EL (cell line): ENCODE results near the gene CYB5R2.

Experiments
- DNase-seq: peaks from one replicate; pipeline ENCODE4 v3.0.0-alpha.2; 2016

The CYB5R2 gene

GRCh38 chr11:7672960-7673723 lies at the start of gene CYB5R2:
CYB5R2 (minus strand) TSS chr11:7673500; CDS start chr11:7672825, 675 bp downstream.
- DNase-seq = peak; percentile 79

DNA sequence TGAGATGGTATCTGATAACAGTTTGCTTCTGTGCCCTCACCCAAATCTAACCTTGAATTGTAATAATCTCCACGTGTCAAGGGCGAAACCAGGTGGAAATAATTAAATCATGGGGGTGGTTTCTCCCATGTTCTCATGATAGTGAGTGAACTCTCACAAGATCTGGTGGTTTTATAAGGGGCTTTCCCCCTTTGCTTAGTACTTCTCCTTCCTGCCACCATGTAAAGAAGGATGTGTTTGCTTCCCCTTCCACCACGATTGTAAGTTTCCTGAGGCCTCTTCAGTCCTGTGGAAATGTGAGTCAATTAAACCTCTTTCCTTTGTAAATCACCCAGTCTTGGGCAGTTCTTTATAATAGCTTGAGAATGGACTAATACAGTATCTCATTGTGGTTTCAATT lies 41.5 kb upstream of the CYB5R2 start:
- no peak for DNase-seq

- DNase-seq = no peak
These were observed 33.1 kb upstream of the CYB5R2 start, which contains the start of gene OVCH2 for GRCh38 chr11:7706377-7706776. OVCH2 (minus strand) TSS chr11:7706477; CDS start chr11:7706394, 83 bp downstream.

- DNase-seq = no peak
These were observed 30.4 kb upstream of the CYB5R2 start for GRCh38 chr11:7703740-7704139.

- DNase-seq = no peak
These were observed 23.1 kb upstream of the CYB5R2 start for GRCh38 chr11:7696424-7696823.

- DNase-seq = no peak
These were observed 20.9 kb upstream of the CYB5R2 start for GRCh38 chr11:7694235-7694634.

GRCh38 chr11:7692426-7692825 lies 19.1 kb upstream of the CYB5R2 start:
- no peak for DNase-seq

GRCh38 chr11:7691759-7692350 lies 18.6 kb upstream of the CYB5R2 start:
- DNase-seq = no peak

GRCh38 chr11:7690648-7691047 lies 17.3 kb upstream of the CYB5R2 start:
- no peak for DNase-seq

DNA sequence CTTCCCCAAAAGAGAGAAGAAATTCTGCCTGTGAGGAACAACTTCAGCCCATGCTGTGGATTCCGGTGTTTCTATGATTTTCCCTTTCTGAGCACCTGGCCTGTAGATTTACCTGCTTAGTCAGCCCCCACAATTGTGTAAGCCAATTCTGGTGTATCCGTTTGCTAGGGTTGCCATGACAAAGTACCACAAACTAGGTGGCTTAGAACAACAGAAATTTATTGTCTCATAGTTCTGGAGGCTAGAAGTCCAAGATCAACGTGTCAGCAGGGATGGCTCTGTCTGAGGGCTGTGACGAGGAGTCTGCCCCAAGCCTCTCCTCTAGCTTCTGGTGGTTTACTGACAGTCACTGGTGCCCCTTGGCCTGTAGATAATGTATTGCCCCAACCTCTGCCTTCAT lies 15.9 kb upstream of the CYB5R2 start:
- no peak for DNase-seq

DNA sequence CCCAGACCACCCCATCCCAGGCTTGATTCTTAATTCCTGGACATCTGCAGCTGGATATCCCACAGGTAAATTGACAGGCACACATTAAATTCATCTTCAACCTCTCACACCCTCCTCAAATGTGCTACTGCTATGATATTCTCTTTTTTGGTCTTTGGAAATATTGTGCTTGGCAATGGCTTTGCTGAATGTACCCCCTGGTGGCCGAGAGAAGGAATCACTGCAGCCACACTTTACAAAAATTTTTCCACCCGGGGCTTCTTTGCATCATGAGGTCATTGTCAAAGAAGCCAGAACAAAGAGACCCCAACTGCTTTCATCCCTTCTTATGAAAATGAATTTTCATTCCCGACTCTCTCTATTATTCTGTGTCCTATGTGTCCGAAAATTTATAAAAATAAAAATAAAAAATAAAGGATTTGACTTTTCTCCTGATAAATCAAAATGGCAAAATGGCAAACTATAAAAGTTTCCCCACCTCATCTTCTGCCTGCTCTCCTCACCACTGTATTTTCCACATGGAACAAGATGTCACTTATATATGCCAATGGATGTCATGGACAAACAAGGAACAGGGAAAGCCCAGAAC lies 15.0 kb upstream of the CYB5R2 start:
- DNase-seq = peak; percentile 43

DNA sequence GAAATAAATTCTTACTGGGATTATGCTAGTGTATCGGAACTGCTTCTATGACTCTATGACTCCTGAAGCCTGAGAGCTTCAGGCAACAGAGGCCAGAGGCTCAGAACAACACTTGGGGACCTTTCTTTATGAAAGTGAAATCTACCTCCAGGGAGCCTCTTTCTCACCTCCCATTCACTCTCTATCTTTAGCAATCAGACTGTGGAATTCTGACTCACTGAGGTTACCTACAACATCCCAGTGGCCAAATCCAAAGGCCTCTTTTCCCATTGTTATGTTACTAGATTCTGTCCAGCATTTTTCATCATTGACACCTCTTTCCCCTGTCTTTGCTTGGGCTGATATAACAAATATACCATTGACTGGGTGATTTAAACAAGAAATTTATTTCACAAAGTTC lies 14.1 kb upstream of the CYB5R2 start:
- no peak for DNase-seq

DNA sequence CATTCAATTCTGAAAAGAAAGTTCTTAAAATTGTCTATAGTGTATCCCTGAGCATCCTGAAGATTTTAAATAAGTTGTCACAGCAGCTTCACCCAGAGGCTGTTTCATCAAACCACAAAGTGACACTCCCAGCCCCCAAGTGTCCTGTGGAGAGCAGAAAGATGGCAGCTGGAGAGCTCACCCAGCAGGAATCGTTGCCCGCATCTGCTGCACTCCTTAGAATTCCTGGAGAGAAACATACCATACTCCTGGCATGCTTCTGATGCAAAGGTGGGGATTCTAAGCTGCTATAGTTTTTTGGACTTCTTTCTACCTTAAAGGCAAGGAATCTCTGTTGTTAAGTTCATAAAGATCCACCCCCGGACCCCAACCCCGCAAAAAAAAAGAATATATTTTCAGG lies 13.5 kb upstream of the CYB5R2 start:
- no peak for DNase-seq

- no peak for DNase-seq
These were observed 10.3 kb upstream of the CYB5R2 start for GRCh38 chr11:7683571-7683970.

GRCh38 chr11:7677796-7678201 lies 4.5 kb upstream of the CYB5R2 start:
- DNase-seq = peak; percentile 81

GRCh38 chr11:7677071-7677470 lies 3.8 kb upstream of the CYB5R2 start:
- DNase-seq = peak; percentile 96

DNA sequence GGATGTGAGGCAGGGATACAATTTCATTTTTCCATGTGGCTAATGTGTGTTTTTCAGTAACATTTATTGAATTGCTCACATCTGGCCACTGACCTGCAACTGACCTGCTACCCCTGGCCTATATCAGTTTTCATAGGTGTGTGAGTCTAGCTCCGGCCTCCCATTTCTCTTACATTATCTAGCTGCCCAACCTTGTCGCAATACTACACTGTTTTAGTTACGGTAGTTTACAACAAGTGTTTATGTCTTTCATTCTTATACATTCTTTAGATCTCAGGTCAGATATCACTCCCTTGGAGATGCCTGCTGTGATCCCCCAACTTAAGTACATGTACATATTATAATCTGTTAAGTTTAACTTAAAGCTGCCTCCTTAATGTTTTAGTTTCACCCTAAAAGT lies 2.3 kb upstream of the CYB5R2 start:
- no peak for DNase-seq

- peak; percentile 71 for DNase-seq
These were observed 579 bp upstream of the CYB5R2 start for GRCh38 chr11:7673724-7674434.

- no peak for DNase-seq
These were observed 882 bp downstream of the CYB5R2 start for GRCh38 chr11:7672276-7672959.

- DNase-seq = no peak
These were observed 1.7 kb downstream of the CYB5R2 start for GRCh38 chr11:7671347-7672215.

GRCh38 chr11:7670641-7671040 lies 2.7 kb downstream of the CYB5R2 start:
- DNase-seq = no peak

GRCh38 chr11:7668911-7669310 lies 4.4 kb downstream of the CYB5R2 start:
- DNase-seq = no peak
